K562 (cell line): Measurements from ENCODE around the gene ZNF319. TPM values are rescaled to one million over a fixed set of nuclear protein-coding genes. Genes with fewer than 3 reads are reported as not detected.

Source experiments
- ATAC-seq: fragments of 200-7000 bp; cut with Tn5 transposase; 3 replicates; pipeline ENCODE4 v1.9.1; 2020; ENCODE audit warnings: moderate library complexity
- BruUV-seq: library from RNA; stranded (reverse); fragments of 400-500 nt; replicated peaks from 2 replicates; lab custom pipeline; 2021; lab: Mats Ljungman, UMichigan
- CTCF ChIA-PET: fragments of 300-600 bp; formaldehyde crosslinking; extraction: SDS; loops from one replicate; lab custom pipeline; 2021; ENCODE audit warnings: low intra/inter-chr PET ratio; lab: Yijun Ruan, JAX
- POLR2A ChIA-PET: fragments of 300-600, 350-650 bp; sonication (Branson Sonifier 250); formaldehyde crosslinking; extraction: SDS; loops from one replicate; lab custom pipeline; 2021; ENCODE audit warnings: antibody characterized with exemption, inconsistent platforms; lab: Yijun Ruan, JAX
- DNase-seq, 4 experiments: peaks; one replicate each; pipeline versions ENCODE4 v3.0.0 to v3.0.0-alpha.2; 2011 to 2018; ENCODE audit warnings: low spot score in 3 of 4, mixed read lengths in 3 of 4; ENCODE audit errors: extremely low read depth in 1 of 4
- FAIRE-seq: peaks from 2 replicates; lab custom pipeline; 2011; peaks lifted over from hg19 to GRCh38; lab: Jason Lieb, UNC
- H2AFZ ChIP-seq: 2 replicates; pipeline ENCODE4 v1.6.0; 2011; ENCODE audit warnings: low read depth, low read length, control low read depth, inconsistent platforms
- H3K27ac ChIP-seq: fragments of 200-600 bp; 3 replicates; pipeline ENCODE4 v1.8.0; 2011; ENCODE audit warnings: low read depth, mild to moderate bottlenecking, control low read depth, inconsistent platforms, low read length, moderate library complexity, mixed read lengths; ENCODE audit errors: extremely low read depth
- H3K27me3 ChIP-seq, 2 experiments: fragments of 300-600 bp in 1 of 2; 2 replicates in 1 of 2; 3 replicates in 1 of 2; pipeline versions ENCODE4 v1.6.0 to v1.8.0; 2011; ENCODE audit warnings: inconsistent platforms in 2 of 2, low read length in 2 of 2, mild to moderate bottlenecking in 1 of 2, mixed read lengths in 1 of 2, moderate library complexity in 1 of 2; ENCODE audit not compliant: control insufficient read depth in 2 of 2, insufficient read depth in 2 of 2
- H3K36me3 ChIP-seq: fragments of 300-600 bp; 3 replicates; pipeline ENCODE4 v1.8.0; 2011; ENCODE audit warnings: mild to moderate bottlenecking, low read length, inconsistent platforms; ENCODE audit not compliant: control insufficient read depth, insufficient read depth
- H3K4me1 ChIP-seq, 2 experiments: fragments of 200-600 bp in 1 of 2; replicated peaks in 1 of 2; 2 replicates in 1 of 2; 3 replicates in 1 of 2; pipeline versions ENCODE4 v1.5.1 to v1.8.0; 2011; ENCODE audit warnings: inconsistent platforms in 2 of 2, low read length in 2 of 2, mild to moderate bottlenecking in 1 of 2, mixed read lengths in 1 of 2, moderate library complexity in 1 of 2; ENCODE audit not compliant: control insufficient read depth in 2 of 2, insufficient read depth in 2 of 2
- H3K4me2 ChIP-seq: 2 replicates; pipeline ENCODE4 v1.6.1; 2011; ENCODE audit warnings: low read length, control low read depth, inconsistent platforms, mixed read lengths; ENCODE audit not compliant: insufficient read depth
- H3K4me3 ChIP-seq: fragments of 200-600 bp; sonication (generic), shearing (Covaris generic); 2 replicates; pipeline ENCODE4 v1.5.1; 2016; ENCODE audit warnings: control low read depth, inconsistent platforms
- H3K79me2 ChIP-seq: fragments of 200-600 bp; 3 replicates; pipeline ENCODE4 v1.8.0; 2011; ENCODE audit warnings: low read length, inconsistent platforms; ENCODE audit not compliant: control insufficient read depth, insufficient read depth
- H3K9ac ChIP-seq, 2 experiments: 2 replicates each; pipeline versions ENCODE4 v1.6.0 to v1.6.1; 2011; ENCODE audit warnings: low read depth in 2 of 2, low read length in 2 of 2, control low read depth in 1 of 2, inconsistent platforms in 1 of 2, mild to moderate bottlenecking in 1 of 2, mixed read lengths in 1 of 2; ENCODE audit not compliant: insufficient read depth in 1 of 2
- H3K9me1 ChIP-seq: one replicate; pipeline ENCODE4 v1.6.0; 2011; ENCODE audit warnings: inconsistent platforms, mild to moderate bottlenecking, low read length, moderate library complexity; ENCODE audit not compliant: control insufficient read depth, insufficient read depth
- H3K9me3 ChIP-seq: replicated peaks from 2 replicates; pipeline ENCODE4 v1.5.1; 2011; ENCODE audit warnings: low read depth, low read length, inconsistent platforms; ENCODE audit not compliant: control insufficient read depth, insufficient read depth
- H4K20me1 ChIP-seq: replicated peaks from 2 replicates; pipeline ENCODE4 v1.6.1; 2011; ENCODE audit warnings: low read length, inconsistent platforms, mixed read lengths; ENCODE audit not compliant: control insufficient read depth, insufficient read depth
- ARID3B ChIP-seq: fragments of 250-450 bp; sonication (Bioruptor Pico); IDR thresholded peaks from 2 replicates; pipeline ENCODE4 v1.4.0; 2020; ENCODE audit warnings: borderline replicate concordance
- CCAR2 ChIP-seq: fragments of 200-400 bp; formaldehyde crosslinking; IDR thresholded peaks from 2 replicates; pipeline ENCODE4 v1.6.1; 2017; ENCODE audit warnings: mild to moderate bottlenecking, low read depth, low read length
- HNRNPH1 ChIP-seq: fragments of 200-400 bp; formaldehyde crosslinking; optimal IDR thresholded peaks from 2 replicates; pipeline ENCODE3; 2017; ENCODE audit warnings: low read depth, mild to moderate bottlenecking, low read length, moderate library complexity
- MBD2 ChIP-seq: sonication (generic); IDR thresholded peaks from 2 replicates; pipeline ENCODE4 v1.6.1; 2016; ENCODE audit warnings: low read depth, borderline replicate concordance
- MCM7 ChIP-seq, 2 experiments: fragments of 450-650 bp; IDR thresholded peaks; 2 replicates each; pipeline ENCODE4 v1.6.1; 2016 to 2018
- MNT ChIP-seq, 2 experiments: fragments of 450-650 bp; conservative IDR thresholded peaks; 2 replicates each; pipeline ENCODE4 v1.6.1; 2017; ENCODE audit warnings: mild to moderate bottlenecking in 2 of 2, moderate library complexity in 2 of 2
- PRMT5 ChIP-seq: sonication (generic); formaldehyde crosslinking; IDR thresholded peaks from 2 replicates; pipeline ENCODE4 v1.5.0; 2020; ENCODE audit warnings: missing genetic modification reagents
- RREB1 ChIP-seq: fragments of 250-450 bp; sonication (Bioruptor Pico); IDR thresholded peaks from 2 replicates; pipeline ENCODE4 v1.4.0; 2020
- TRIM28 ChIP-seq: fragments of 450-650 bp; IDR thresholded peaks from 2 replicates; pipeline ENCODE4 v1.6.1; 2017
- ZNF277 ChIP-seq: fragments of 250-450 bp; sonication (Bioruptor Pico); IDR thresholded peaks from 2 replicates; pipeline ENCODE4 v1.8.0; 2022; ENCODE audit warnings: inconsistent platforms, mild to moderate bottlenecking, moderate library complexity, borderline replicate concordance
- ZNF354B ChIP-seq: fragments of 250-450 bp; sonication (Bioruptor Pico); IDR thresholded peaks from 2 replicates; pipeline ENCODE4 v1.4.0; 2020
- WGBS: fragments of 100-300 bp; shearing (Covaris generic); methylation state at CpG from one replicate; pipeline ENCODE4 v1.1.6; 2016; ENCODE audit warnings: low coverage, mixed read lengths; ENCODE audit not compliant: insufficient coverage; ENCODE audit errors: missing lambda C conversion rate; 5-methylcytosine and 5-hydroxymethylcytosine counted together
- in situ Hi-C: fragments of 300-500 bp; cut with MboI; formaldehyde crosslinking; loops from 4 replicates; pipeline ENCODE4 v1.15.0; 2018; ENCODE audit warnings: inconsistent platforms, mixed read lengths
- intact Hi-C: fragments of 100-400 bp; cut with micrococcal nuclease; formaldehyde crosslinking; loops from 2 replicates; pipeline ENCODE4 v1.14.2; 2022
- polyA plus RNA-seq, 8 experiments: library from polyadenylated mRNA; depleted of rRNA in 4 of 8; stranded (reverse) in 5 of 8; unstranded in 3 of 8; fragments of >200 nt; fragmentation: Nextera tagmentation in 2 of 8; fragmentation: Illumina TruSeq in 1 of 8; extraction: Ambion mirVana in 2 of 8; extraction: Trizol in 1 of 8; gene quantifications; 2 replicates each; pipeline versions ENCODE4 v1.2.1 to v1.2.3, GENCODE V29; 2011 to 2014; ENCODE audit warnings: inconsistent platforms in 1 of 8, missing spikeins in 1 of 8
- total RNA-seq, 7 experiments: library from RNA; depleted of rRNA in 6 of 7; stranded (reverse); fragments of >200 nt in 6 of 7; fragmentation: Illumina TruSeq in 2 of 7; extraction: Trizol in 2 of 7; gene quantifications; 2 replicates each; pipeline versions ENCODE4 v1.2.1 to v1.2.3, GENCODE V29; 2011 to 2021; ENCODE audit warnings: low replicate concordance in 1 of 7

Gene ZNF319
- total and polyA plus RNA-seq, 9 of the 15 experiments (the other 6 are each of a cell fraction or from before 2014, with no cell fraction given): 0.20 to 5.7 (median 1.4) TPM

GRCh38 chr16:58022601-58023371, 22.3 kb upstream of the ZNF319 start:
- no TSS peak for BruUV-seq
- Histone ChIP-seq H3K9me1 (no peaks in the 10 kb centered on the region), H2AFZ (no peak overlapping the region), H3K79me2 (peaks cover 17% of the 10 kb centered on the region; the same call in 2 of the 3 replicates), H4K20me1 (no peaks in the 10 kb centered on the region), H3K4me2 (no peak overlapping the region), H3K4me3 (no peak overlapping the region), H3K27me3 (no peaks in the 10 kb centered on the region), H3K4me1 (peaks cover 12 to 41% of the 10 kb centered on the region in 2 experiments; a peak in 4 of 5 replicates), H3K36me3 (peaks cover 13% of the 10 kb centered on the region; the same call in 1 of the 3 replicates), H3K9me3 (no peaks in the 10 kb centered on the region), H3K27ac (no peak overlapping the region), H3K9ac (peak overlapping the region in 1 of 2 experiments; percentile 47; a peak in 1 of 4 replicates)
- ATAC-seq (no peak), DNase-seq (no peak), FAIRE-seq (no peak)
- ChIA-PET CTCF (interaction anchor here (1.4 kb wide), 1 partner anchor 105 kb away, joined by 4 read pairs; no protein-coding TSS in a partner anchor), POLR2A (interaction anchor here (1.0 to 1.1 kb wide), 3 partner anchors 9 to 74 kb away, joined by 3 to 4 read pairs (median 4); no protein-coding TSS in a partner anchor)
- in situ Hi-C loops (no loop called here), intact Hi-C loops (loop anchor here (5.0 to 10.0 kb wide), 5 partner anchors 172 to 732 kb away; partner anchors contain the start of gene CSNK2A2)
- 73% methylated on average over 18 of the region's 18 CpGs for WGBS
- no peak for TF ChIP-seq CCAR2
- no peak for TF ChIP-seq ZNF277 (CRISPR knock-in tag)
- no peak for TF ChIP-seq RREB1 (CRISPR knock-in tag)
- no peak for TF ChIP-seq PRMT5
- no peak for TF ChIP-seq TRIM28
- TF ChIP-seq ARID3B: no peak
- TF ChIP-seq ZNF354B (CRISPR knock-in tag): no peak
- no peak for TF ChIP-seq MNT (conservative IDR thresholded peaks at IDR 0.05)
- no peak for TF ChIP-seq MBD2
- TF ChIP-seq HNRNPH1: no peak
- TF ChIP-seq MCM7 (IDR thresholded peaks at IDR 0.05): no peak
